ENCODE data around the gene LRRC8B.

Gene LRRC8B

GRCh38 chr1:89545264-89546038, 20.8 kb downstream of the LRRC8B start:
- ChIA-PET POLR2A (no interaction called here), CTCF (interaction anchor here (0.6 to 1.3 kb wide), 3 partner anchors 11 to 218 kb away, joined by 3 to 5 read pairs (median 3); no protein-coding TSS in a partner anchor)
- no peak for TF ChIP-seq CTCF (IDR thresholded peaks at IDR 0.05; ENCODE audit: insufficient read depth, low read length, missing control alignments)
- no peak overlapping the region for H3K4me3 ChIP-seq (ENCODE audit: low read depth, low read length)
- DNase-seq (ENCODE audit: low read depth, low spot score) = no peak

- H3K4me3 ChIP-seq (ENCODE audit: low read depth, low read length) = no peak overlapping the region
- ChIA-PET POLR2A (no interaction called here), CTCF (interaction anchor here (1.2 to 1.3 kb wide), 2 partner anchors 53 to 217 kb away, joined by 3 to 5 read pairs; no protein-coding TSS in a partner anchor)
- no peak for DNase-seq (ENCODE audit: low read depth, low spot score)
- TF ChIP-seq CTCF (IDR thresholded peaks at IDR 0.05; ENCODE audit: insufficient read depth, low read length, missing control alignments) = no peak
These were observed 21.7 kb downstream of the LRRC8B start for GRCh38 chr1:89546082-89546889.

- H3K4me3 ChIP-seq (ENCODE audit: low read depth, low read length) = no peak overlapping the region
- CTCF ChIA-PET = interaction anchor here (1.2 to 1.3 kb wide), 2 partner anchors 52 to 216 kb away, joined by 3 to 5 read pairs; no protein-coding TSS in a partner anchor
- DNase-seq (ENCODE audit: low read depth, low spot score) = no peak
- no peak for TF ChIP-seq CTCF (IDR thresholded peaks at IDR 0.05; ENCODE audit: insufficient read depth, low read length, missing control alignments)
- POLR2A ChIA-PET = no interaction called here
These were observed 22.4 kb downstream of the LRRC8B start for GRCh38 chr1:89546934-89547562.

- no peak for TF ChIP-seq CTCF (IDR thresholded peaks at IDR 0.05; ENCODE audit: insufficient read depth, low read length, missing control alignments)
- ChIA-PET CTCF (no interaction called here), POLR2A (no interaction called here)
- H3K4me3 ChIP-seq (ENCODE audit: low read depth, low read length) = no peak overlapping the region
- peak; percentile 12 for DNase-seq (ENCODE audit: low read depth, low spot score)
These were observed 23.0 kb downstream of the LRRC8B start for GRCh38 chr1:89547563-89548116.

- no peak for TF ChIP-seq CTCF (IDR thresholded peaks at IDR 0.05; ENCODE audit: insufficient read depth, low read length, missing control alignments)
- CTCF ChIA-PET = no interaction called here
These were observed 23.7 kb downstream of the LRRC8B start for GRCh38 chr1:89548122-89548857.

More at GRCh38 chr1:89548122-89548857, 23.7 kb downstream of the LRRC8B start:
- no peak overlapping the region for H3K4me3 ChIP-seq (ENCODE audit: low read depth, low read length)
- no peak for DNase-seq (ENCODE audit: low read depth, low spot score)
- POLR2A ChIA-PET = no interaction called here
